HG03066 (cell line): ENCODE data around the gene LRRC26.

Source experiments
- ATAC-seq: cut with Tn5 transposase; IDR thresholded peaks from one replicate; pipeline ENCODE4 v1.9.1; 2021; ENCODE audit warnings: low read depth; ENCODE audit not compliant: unreplicated experiment

Gene LRRC26, protein sequence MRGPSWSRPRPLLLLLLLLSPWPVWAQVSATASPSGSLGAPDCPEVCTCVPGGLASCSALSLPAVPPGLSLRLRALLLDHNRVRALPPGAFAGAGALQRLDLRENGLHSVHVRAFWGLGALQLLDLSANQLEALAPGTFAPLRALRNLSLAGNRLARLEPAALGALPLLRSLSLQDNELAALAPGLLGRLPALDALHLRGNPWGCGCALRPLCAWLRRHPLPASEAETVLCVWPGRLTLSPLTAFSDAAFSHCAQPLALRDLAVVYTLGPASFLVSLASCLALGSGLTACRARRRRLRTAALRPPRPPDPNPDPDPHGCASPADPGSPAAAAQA

DNA sequence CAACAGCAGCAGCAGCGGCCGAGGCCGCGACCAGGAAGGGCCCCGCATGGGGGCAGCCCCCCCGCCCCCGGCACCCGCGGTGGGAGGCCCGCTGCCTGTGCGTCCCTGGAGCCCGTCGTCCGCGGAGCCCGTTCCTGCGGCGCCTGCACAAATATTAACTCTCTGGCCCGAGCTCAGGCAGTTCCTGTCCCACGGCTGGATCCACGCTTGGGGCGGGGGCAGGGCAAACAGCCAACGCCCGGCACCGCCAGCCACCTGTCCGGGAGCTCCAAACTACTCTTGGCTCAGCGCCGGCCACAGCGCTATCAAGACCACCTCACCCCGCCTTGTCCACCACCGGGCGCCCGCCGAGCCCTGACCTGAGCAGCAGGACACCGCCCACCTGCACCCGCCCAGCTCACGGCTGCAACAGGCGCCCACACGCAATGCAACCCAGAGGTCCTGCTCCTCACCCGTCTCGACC is at the start of gene LRRC26:
Gene LRRC26, minus strand, starts transcription at position 156 of the 463 bp plus-strand sequence. Its CDS starts 108 bp downstream, at position 48.
- ATAC-seq: no peak

DNA sequence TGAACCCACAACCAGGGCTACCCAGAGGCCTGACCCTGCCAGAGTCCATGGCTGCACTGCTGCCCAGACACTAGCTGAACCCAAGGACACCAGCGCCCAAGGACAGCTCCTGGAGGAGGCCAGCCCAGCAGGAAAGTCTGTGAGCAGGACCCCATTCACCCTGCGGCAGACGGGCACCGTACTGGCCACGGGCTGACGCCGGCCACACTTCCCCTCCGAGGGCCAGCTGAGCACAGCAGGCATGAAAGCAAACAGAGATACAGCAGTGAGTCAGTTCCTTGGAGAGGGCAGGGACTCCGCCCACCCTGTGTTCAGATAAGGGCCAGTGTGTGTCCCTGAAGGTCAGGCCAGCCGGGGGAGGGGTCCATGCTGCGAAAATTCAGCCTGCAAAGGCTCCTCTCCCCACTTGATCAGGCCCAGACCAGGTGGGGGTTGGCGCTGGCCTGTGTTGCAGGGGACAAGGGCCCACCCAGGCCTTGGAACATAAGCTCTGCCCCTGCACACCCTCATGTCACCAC is 49.0 kb upstream of the LRRC26 start:
- no peak for ATAC-seq

DNA sequence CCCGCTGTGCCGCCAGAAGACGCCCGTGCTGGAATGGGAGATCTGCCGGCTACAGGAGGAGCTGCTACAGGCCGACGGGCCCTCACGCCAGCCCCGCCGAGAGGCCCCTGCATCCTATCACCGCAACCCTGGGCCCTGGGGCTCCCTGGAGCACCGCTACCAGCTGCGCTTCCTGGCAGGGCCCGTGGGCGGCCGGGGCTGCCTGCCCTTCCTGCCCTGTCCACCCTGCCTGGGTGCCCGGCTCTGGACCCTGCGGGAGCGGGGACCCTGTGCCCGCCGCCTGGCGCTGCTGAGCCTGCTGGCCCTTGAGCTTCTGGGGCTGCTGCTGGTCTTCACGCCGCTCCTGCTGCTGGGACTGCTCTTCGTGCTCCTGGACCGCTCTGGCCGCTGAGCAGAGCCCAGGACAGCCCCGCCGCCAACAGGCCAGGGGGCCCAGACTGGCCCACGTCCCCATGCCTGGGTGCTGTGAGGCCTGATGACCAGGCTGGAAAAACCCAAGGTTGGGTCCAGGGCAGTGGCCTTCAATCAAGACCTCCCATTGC is 48.4 kb upstream of the LRRC26 start:
- no peak for ATAC-seq

DNA sequence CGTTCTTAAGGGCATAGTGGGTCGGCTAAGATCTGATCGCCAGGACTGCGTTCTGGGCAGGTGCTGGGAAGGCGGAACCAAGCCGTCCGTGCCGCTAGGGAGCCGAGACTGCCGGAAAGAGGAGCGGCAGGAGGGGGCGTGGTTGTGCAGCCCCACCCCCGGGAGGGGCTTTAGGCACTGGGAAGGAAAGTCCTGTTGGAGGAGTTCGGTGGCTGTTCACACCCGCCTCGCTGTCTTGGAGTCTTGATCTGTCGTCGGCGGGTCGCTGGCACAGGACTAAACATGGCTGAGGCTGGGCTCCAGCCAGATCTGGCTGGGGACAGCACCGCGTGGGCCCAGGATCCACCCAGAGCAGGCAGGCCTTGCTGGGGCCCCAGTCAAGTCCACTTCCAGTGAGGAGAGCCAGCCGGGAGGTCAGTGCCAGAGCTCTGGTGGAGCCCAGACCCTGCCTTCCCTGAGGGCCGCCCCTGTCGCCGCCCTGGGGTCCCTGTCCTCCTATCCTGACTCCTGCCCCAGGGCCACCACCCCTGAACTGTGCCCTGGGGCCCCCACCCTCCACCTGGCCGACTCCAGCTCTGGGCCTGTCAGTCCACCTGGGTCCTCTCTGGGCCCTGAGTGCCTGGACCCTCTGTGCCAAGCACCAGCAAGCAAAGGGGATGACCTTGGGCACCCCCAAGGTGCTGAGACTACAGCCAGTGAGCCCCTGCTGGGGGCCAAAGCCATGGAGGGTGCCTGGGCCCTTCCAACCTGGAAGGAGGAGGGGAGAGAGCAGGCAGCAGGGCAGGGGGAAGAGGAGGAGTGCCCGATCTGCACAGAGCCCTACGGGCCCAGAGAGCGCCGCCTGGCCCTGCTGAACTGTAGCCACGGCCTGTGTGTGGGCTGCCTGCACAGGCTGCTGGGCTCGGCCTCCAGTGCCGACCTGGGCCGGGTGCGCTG is 47.7 kb upstream of the LRRC26 start:
- no peak for ATAC-seq

DNA sequence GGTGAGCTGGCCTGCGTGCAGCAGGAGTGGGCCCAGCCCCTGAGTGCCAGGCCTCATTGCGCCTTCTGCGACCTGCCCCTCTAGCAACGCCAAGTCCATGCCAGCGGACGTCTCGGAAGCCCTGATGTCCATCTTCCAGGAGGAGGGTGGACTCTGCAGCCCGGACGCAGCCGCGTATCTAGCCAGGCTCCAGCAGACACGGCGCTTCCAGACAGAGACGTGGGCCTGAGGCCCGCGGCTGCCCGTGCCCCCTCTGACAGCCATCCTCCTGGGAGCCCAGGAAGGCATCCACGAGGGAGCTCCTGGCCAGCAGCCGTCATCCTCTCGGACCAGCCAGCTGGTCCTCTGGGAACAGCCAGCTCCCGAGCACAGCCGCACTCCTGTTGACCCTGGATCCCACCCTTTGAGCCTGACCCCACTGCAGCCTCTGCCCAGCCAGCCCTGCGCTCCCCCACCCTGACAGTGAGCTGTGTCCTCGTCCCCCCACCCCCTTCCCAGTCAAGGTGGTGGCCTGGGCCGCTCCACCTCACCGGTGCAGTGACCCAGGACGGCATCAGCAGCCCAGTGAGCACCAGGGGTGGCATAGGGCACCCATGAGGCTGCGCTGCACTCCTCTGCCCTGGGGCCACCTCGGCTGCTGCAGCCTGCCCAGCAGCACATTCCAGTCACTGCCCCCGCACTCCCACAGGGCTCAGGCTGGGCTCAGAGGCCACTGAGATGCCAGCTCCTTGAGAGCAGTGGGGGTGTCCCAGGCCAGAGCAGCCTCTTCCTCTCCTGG is 46.5 kb upstream of the LRRC26 start:
- no peak for ATAC-seq

DNA sequence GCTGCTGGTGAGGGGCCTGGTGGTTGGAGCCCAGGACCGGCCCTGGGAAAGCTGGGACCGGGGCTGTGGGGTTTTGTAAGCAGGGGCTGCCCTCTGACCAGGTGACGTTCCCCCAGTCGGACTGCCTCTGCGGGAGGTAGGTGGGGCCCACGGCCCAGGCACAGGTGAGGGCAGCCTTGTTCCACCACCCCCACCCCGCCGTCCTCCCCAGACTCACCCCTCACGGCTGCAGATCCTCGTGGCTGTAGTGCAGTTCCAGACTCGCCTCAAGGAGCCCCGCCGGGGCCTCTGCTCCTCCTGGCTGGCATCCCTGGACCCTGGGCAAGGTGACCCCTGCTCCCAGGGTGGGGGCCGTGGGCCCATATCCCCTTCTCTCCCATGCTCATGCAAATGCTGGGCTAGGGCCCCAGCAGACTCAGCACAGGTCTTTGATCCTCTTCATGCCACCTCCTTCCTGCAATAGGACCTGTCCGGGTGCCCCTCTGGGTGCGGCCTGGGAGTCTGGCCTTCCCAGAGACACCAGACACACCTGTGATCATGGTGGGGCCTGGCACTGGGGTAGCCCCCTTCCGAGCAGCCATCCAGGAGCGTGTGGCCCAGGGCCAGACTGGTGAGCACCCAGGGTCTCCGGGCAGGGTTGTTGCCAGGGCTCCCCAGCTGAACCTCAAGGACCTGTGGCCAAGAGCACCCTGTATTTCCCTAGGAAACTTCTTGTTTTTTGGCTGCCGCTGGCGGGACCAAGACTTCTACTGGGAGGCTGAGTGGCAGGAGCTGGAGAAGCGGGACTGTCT is 45.5 kb upstream of the LRRC26 start:
- no peak for ATAC-seq

DNA sequence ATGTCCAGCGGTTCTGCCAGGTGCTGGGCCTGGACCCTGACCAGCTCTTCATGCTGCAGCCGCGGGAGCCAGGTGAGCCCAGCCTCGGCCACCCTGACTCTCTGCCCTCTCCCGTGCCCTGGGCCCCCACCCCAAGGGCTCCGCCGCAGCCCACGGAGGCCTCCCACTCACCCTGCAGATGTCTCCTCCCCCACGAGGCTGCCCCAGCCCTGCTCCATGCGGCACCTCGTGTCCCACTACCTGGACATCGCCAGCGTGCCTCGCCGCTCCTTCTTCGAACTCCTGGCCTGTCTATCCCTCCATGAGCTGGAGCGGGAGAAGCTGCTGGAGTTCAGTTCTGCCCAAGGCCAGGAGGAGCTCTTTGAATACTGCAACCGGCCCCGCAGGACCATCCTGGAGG is 44.8 kb upstream of the LRRC26 start:
- no peak for ATAC-seq

DNA sequence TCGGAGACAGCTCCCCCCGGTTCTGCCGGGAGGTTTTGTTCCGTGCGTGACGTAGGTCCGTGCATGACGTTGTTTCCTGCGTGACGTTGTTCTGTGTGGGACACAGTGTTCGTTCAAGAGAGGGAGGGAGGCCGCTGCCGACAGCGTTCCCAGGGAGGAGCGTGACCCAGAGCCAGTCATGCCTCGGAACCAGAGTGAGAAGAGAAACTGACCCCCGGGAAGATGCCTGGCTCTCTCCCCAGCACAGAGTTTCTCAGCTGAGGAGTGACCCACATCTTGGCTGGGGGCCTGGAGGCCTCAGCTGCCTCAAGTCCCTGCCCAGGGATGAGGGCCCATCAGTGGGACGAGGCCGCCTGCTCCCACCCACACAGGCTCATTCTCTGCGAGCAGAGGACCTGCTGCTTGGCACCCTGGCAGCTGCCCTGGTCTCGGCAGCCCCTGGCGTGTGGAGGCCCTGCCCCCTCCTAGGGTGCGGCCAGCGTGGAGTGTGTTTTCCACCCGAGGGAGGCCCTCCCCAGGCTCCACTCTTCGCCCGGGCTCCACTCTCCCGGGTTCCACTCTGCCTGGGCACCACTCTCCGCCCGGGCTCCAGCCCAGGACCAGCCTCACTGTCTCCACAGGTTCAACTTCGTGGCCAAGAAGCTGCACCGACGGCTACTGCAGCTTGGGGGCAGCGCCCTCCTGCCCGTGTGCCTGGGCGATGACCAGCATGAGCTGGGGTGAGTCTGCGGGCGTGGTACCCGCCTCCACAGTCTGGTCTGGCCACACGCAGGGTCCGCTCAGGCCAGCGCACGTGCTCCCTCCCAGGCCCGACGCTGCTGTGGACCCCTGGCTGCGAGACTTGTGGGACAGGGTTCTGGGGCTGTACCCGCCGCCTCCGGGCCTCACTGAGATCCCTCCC is 43.6 kb upstream of the LRRC26 start:
- no peak for ATAC-seq

DNA sequence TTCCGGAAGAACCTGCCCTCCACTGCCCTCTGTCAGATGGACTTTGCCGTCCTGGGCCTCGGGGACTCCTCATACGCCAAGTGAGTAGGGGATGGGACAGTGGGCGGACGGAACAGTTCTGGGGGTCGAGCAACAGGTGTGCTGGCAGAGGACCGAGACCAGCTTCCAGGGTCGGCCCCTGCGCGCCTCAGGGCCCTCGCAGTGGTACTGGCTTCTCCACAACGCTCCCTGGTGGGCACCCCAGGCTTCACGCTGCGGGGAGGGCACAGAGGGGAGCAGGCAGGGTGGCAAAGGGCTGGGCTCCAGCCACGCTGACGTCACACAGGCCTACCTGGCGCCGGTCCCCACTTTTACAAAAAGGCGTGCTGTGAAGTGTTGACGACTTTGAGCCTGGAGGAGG is 42.7 kb upstream of the LRRC26 start:
- ATAC-seq: no peak

DNA sequence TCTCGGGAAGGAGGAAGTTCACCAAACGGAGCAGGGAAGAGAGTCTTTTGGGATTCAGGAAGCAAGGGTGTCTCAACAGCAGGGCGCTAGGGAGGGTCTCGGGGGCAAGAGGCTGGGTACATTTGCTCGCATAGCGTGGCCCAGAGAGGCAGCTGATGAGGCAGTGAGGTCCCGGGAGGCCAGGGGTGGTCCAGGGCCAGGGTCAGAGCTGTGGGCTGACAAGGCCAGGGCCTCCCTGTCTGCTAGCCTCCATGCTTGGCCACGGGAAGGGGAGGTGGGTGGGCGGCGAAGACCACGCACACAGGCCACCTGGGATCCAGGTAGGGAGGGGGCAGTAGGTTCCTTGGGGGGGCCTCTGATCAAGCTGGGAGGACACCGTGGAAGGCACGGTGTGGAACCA is 41.7 kb upstream of the LRRC26 start:
- ATAC-seq: no peak

DNA sequence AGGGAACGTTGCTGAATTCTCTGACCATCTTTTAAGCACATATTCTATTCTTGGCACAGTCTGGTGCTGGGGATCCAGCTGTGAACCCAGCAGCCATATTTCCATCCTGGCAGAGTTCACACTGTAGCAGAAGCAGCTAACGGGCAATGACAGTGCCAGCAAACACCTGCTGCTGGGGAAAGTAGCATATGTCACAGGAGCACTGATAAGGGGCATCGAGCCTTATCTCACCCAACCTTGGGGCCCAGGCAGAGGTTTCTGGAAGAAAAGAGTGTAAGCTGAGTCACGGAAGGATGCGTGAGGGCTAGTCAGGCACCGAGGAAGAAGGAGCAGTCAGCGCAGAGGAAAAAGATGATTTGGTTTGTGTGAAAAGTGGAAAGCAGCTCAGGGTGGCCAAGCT is 36.8 kb upstream of the LRRC26 start:
- ATAC-seq: no peak

DNA sequence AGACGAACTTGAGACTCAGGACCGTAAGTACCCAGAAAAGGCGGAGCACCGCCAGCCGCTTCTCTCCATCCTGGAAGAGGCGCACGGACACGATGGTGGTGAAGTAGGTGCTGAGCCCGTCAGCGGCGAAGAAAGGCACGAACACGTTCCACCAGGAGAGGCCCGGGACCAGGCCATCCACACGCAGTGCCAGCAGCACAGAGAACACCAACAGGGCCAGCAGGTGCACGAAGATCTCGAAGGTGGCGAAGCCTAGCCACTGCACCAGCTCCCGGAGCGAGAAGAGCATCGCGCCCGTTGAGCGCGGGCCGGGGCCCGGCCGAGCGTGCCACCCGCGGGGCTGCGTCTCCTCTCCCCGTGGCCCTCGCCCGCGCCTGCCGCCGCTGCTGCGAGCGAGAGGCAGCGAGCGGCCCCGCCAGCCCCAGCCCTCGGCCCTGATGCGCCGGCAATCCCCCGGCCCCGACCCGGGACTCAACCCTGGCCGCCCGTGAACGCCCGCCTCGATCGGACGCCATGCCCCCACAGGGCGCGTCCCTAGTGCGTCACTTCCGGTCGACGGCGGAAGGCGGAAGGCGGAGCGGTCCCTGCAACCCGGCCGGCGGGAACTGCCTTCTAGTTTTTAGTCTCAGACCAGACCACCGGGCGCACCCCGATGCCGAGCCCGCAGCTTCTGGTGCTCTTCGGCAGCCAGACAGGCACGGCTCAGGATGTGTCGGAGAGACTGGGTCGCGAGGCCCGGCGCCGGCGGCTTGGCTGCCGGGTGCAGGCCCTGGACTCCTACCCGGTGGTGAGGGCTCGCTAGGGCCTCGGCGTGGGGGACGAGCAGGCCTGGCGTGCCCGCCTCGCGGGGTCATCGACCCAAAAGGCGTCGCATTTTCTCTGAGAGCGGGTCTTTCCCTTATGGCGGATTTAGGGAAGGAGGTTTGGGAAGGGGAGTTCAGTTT is 35.5 kb upstream of the LRRC26 start, which contains the start of the genes NDOR1 and TMEM203:
Gene NDOR1, plus strand, starts transcription at position 575 of the 944 bp plus-strand sequence. Its CDS starts 78 bp downstream, at position 653.
Gene TMEM203, minus strand, starts transcription at position 523 of the 944 bp plus-strand sequence. Its CDS starts 234 bp downstream, at position 289.
- no peak for ATAC-seq

DNA sequence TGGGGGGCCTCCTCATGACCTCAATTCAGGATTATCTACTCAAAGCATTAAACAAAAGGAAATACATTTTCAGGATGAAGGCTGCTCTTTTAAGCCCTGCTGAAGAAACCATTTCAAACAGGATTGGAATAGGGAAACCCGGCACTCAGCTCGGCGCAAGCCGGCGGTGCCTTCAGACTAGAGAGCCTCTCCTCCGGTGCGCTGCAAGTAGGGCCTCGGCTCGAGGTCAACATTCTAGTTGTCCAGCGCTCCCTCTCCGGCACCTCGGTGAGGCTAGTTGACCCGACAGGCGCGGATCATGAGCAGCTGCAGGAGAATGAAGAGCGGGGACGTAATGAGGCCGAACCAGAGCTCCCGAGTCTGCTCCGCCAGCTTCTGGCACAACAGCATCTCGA is 34.9 kb upstream of the LRRC26 start:
- ATAC-seq: no peak

DNA sequence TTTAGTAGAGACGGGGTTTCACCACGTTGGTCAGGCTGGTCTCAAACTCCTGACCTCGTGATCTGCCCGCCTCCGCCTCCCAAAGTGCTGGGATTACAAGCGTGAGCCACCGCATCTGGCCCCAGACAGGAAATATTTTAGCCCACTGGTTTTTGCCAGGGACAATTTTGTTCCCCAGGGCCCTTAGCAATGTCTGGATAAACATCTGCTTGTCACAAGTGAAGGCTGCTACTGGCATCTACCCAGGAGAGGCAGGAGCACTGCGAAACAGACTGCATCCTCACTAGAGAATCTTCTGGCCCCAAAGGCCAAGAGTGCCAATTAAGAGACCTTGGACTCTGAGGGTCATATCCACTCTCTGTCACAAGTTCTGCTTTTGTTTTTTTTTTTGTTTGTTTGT is 33.1 kb upstream of the LRRC26 start:
- no peak for ATAC-seq

DNA sequence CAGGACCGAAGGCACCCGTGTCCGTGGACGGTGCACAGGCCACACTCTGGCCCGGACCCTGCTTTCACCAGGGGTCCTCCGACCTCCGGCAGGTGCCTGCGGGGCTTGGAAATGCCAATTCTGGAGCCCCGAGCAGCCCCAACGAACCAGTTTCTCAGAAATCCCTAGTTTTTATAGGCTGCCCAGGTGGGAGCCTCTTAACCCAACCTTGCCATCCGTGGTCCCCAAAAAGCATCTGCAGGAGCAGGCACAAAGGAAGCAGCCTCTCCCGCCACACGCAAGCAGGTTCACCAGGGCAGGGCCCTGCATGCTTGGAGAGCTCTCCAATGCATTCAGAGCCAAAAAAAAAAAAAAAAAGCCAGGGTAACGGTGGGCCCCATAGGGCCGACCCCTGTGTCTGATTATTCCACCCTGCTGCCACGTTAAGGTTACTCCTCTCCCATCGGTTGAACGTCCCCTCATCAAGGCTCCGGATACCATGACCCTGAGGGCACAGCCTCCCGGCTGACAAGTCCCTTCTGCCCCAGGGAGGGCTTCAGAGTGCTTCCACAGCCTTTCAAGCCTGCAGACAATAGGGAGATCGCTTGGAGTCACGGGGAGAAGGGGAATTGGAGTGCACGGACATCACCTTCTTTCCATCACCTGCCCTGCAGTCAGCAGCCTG is 31.5 kb upstream of the LRRC26 start:
- no peak for ATAC-seq

DNA sequence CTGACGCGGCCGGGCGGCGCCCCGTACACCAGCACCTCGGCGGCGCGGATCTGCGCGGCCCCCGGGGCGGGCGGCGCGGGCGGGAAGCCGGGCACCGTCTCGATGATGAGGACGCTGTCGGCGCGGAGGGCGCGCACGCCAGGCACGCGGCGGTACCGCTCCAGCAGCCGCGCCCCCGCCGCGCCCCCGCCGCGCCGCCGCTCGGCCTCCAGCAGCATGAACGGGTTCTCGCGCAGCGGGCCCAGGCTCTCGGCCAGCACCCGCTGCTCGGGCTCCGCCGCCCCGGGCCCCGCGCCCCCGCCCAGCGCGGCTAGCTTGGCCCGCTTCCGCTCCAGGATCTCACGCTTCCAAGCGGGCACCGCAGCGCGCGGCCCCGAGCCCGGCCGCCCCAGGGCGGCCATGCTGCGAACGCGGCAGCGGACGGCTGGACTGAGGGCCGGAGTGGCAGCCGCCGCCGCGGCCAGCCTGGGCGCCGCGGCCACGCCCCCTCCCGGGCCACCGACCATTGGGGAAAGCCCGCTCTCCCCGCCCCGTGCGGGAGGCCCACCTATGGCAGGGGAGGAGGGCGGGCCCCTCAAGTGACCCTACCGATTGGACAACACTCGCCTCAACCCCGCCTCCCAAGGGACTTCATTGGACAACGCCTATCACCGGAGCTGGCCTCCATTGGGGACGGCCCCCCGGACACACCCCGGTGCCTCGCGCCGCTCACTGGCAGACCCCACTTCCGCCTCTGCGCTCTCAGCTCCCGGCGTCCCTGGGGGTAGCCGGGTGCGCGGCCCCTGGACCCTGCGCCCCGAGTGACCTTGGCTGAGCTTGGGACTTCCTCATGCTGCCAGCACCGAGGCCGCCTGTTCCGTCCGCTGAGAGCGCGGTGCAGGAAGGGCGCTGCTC is 30.7 kb upstream of the LRRC26 start, which contains the start of gene TPRN:
Gene TPRN, minus strand, starts transcription at position 431 of the 894 bp plus-strand sequence. Its CDS starts 30 bp downstream, at position 401.
- peak; percentile 92 for ATAC-seq
